Panc1 (cell line): Measurements from ENCODE around the gene SLF2. TPM values are rescaled to one million over a fixed set of nuclear protein-coding genes. Genes with fewer than 3 reads are reported as not detected.

ENCODE experiments used
- ATAC-seq: fragments of 200-7000 bp; cut with Tn5 transposase; 2 replicates; pipeline ENCODE4 v1.9.1; 2020; ENCODE audit warnings: mild to moderate bottlenecking, moderate library complexity
- BruUV-seq: library from RNA; stranded (reverse); fragments of 400-500 nt; replicated peaks from 2 replicates; lab custom pipeline; 2021; lab: Mats Ljungman, UMichigan
- CTCF ChIA-PET: fragments of 300-600 bp; sonication (Branson Sonifier 250); formaldehyde crosslinking; loops from one replicate; lab custom pipeline; 2022; ENCODE audit warnings: antibody characterized with exemption; lab: Charles Lee
- POLR2A ChIA-PET: fragments of 300-600 bp; sonication (Branson Sonifier 250); formaldehyde crosslinking; loops from one replicate; lab custom pipeline; 2022; ENCODE audit warnings: antibody characterized with exemption; lab: Charles Lee
- DNase-seq: peaks from one replicate; pipeline ENCODE4 v3.0.0-alpha.2; 2010; ENCODE audit warnings: low read depth, low spot score
- H3K27ac ChIP-seq: 2 replicates; pipeline ENCODE4 v1.5.1; 2011; ENCODE audit warnings: mild to moderate bottlenecking, low read length, inconsistent platforms
- H3K27me3 ChIP-seq: fragments of 200-500 bp; sonication (Bioruptor generic); 2 replicates; pipeline ENCODE4 v1.6.0; 2014; ENCODE audit warnings: low read length, inconsistent platforms; ENCODE audit not compliant: control insufficient read depth, insufficient read depth
- H3K36me3 ChIP-seq: fragments of 200-500 bp; sonication (Bioruptor generic); 2 replicates; pipeline ENCODE4 v1.5.1; 2014; ENCODE audit warnings: inconsistent platforms, mild to moderate bottlenecking, low read length, moderate library complexity; ENCODE audit not compliant: control insufficient read depth, insufficient read depth
- H3K4me1 ChIP-seq: 2 replicates; pipeline ENCODE4 v1.5.1; 2011; ENCODE audit warnings: inconsistent platforms, mild to moderate bottlenecking, low read length, moderate library complexity; ENCODE audit not compliant: control insufficient read depth, insufficient read depth
- H3K4me3 ChIP-seq, 2 experiments: 2 replicates each; pipeline ENCODE4 v1.5.1; 2011 to 2012; ENCODE audit warnings: low read depth in 2 of 2, low read length in 2 of 2, mild to moderate bottlenecking in 2 of 2, inconsistent platforms in 1 of 2, moderate library complexity in 1 of 2
- H3K9me3 ChIP-seq: fragments of 200-500 bp; sonication (Bioruptor generic); 2 replicates; pipeline ENCODE4 v1.5.1; 2014; ENCODE audit warnings: low read depth, mild to moderate bottlenecking, inconsistent platforms, low read length, moderate library complexity; ENCODE audit not compliant: control insufficient read depth, insufficient read depth
- POLR2AphosphoS5 ChIP-seq: IDR thresholded peaks from 2 replicates; pipeline ENCODE4 v1.6.1; 2012; ENCODE audit warnings: mild to moderate bottlenecking, low read depth, low read length, moderate library complexity
- SIN3A ChIP-seq: IDR thresholded peaks from 2 replicates; pipeline ENCODE4 v1.6.1; 2012; ENCODE audit warnings: low read depth, mild to moderate bottlenecking, low read length, moderate library complexity, borderline replicate concordance; ENCODE audit not compliant: insufficient read depth
- TCF7L2 ChIP-seq: IDR thresholded peaks from 2 replicates; pipeline ENCODE4 v1.6.1; 2011; ENCODE audit warnings: mild to moderate bottlenecking, low read depth, low read length, inconsistent platforms
- in situ Hi-C: cut with HindIII; loops from 2 replicates; pipeline ENCODE4 v1.10.0; 2016; ENCODE audit warnings: low sequenced_read_pairs, low pct_unique_long_range_greater_than_20kb
- intact Hi-C: fragments of 100-400 bp; cut with micrococcal nuclease; formaldehyde crosslinking; loops from one replicate; pipeline ENCODE4 v1.10.0; 2022; ENCODE audit not compliant: unreplicated experiment
- total RNA-seq: library from RNA; stranded (reverse); gene quantifications from one replicate; pipeline ENCODE4 v1.2.1, GENCODE V29; 2021; ENCODE audit not compliant: unreplicated experiment
- TF ChIP-seq, protein P1 (sequence below): fragments of 450-650 bp; IDR thresholded peaks from 2 replicates; pipeline ENCODE4 v1.5.1; 2017; ENCODE audit warnings: mild to moderate bottlenecking
- TF ChIP-seq, protein P2 (sequence below), 2 experiments: IDR thresholded peaks; 2 replicates each; pipeline ENCODE4 v1.6.1; 2011 to 2012; ENCODE audit warnings: low read depth in 2 of 2, control low read depth in 1 of 2, low read length in 1 of 2, mild to moderate bottlenecking in 1 of 2, moderate library complexity in 1 of 2; ENCODE audit not compliant: insufficient read depth in 1 of 2

The SLF2 gene
- total RNA-seq, 1 experiment from 2014 or later = 38.8 TPM

DNA sequence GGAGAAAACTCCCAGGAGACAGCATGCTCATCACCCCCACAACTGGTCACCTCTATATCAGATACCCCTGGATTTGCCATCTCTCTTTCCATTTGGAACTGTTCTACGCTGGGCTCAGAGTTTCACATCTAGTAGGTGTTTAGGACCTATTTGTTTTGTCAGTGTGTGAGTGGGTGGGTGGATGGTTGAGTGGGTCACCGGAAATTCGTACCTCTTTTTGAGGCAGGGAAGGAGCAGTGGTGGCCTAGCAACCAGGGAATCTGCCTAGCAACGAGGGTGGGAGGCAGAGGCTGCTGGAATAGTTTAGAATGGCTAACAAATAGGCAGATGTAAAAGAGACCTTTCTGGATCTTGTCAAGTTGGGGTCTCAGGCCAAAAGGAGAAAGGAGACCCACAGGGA, 23.2 kb upstream of the SLF2 start:
- ChIA-PET CTCF (interaction anchor here (1.0 to 1.3 kb wide), 2 partner anchors 11 to 327 kb away, joined by 3 to 6 read pairs; no protein-coding TSS in a partner anchor), POLR2A (interaction anchor here (0.6 kb wide), 1 partner anchor 354 kb away, joined by 5 read pairs; the partner anchor contains the start of gene HIF1AN)
- Histone ChIP-seq H3K9me3 (no peaks in the 10 kb centered on the region), H3K4me3 (no peak overlapping the region), H3K4me1 (no peaks in the 10 kb centered on the region), H3K36me3 (no peaks in the 10 kb centered on the region), H3K27ac (no peak overlapping the region), H3K27me3 (peaks cover 7% of the 10 kb centered on the region; the same call in 1 of the 2 replicates)
- intact Hi-C loops (no loop called here), in situ Hi-C loops (no loop called here)
- DNase-seq (no peak), ATAC-seq (no peak)
- TF ChIP-seq TCF7L2 = no peak
- TF ChIP-seq, protein P1, sequence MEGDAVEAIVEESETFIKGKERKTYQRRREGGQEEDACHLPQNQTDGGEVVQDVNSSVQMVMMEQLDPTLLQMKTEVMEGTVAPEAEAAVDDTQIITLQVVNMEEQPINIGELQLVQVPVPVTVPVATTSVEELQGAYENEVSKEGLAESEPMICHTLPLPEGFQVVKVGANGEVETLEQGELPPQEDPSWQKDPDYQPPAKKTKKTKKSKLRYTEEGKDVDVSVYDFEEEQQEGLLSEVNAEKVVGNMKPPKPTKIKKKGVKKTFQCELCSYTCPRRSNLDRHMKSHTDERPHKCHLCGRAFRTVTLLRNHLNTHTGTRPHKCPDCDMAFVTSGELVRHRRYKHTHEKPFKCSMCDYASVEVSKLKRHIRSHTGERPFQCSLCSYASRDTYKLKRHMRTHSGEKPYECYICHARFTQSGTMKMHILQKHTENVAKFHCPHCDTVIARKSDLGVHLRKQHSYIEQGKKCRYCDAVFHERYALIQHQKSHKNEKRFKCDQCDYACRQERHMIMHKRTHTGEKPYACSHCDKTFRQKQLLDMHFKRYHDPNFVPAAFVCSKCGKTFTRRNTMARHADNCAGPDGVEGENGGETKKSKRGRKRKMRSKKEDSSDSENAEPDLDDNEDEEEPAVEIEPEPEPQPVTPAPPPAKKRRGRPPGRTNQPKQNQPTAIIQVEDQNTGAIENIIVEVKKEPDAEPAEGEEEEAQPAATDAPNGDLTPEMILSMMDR = no peak
- TF ChIP-seq, protein P2, sequence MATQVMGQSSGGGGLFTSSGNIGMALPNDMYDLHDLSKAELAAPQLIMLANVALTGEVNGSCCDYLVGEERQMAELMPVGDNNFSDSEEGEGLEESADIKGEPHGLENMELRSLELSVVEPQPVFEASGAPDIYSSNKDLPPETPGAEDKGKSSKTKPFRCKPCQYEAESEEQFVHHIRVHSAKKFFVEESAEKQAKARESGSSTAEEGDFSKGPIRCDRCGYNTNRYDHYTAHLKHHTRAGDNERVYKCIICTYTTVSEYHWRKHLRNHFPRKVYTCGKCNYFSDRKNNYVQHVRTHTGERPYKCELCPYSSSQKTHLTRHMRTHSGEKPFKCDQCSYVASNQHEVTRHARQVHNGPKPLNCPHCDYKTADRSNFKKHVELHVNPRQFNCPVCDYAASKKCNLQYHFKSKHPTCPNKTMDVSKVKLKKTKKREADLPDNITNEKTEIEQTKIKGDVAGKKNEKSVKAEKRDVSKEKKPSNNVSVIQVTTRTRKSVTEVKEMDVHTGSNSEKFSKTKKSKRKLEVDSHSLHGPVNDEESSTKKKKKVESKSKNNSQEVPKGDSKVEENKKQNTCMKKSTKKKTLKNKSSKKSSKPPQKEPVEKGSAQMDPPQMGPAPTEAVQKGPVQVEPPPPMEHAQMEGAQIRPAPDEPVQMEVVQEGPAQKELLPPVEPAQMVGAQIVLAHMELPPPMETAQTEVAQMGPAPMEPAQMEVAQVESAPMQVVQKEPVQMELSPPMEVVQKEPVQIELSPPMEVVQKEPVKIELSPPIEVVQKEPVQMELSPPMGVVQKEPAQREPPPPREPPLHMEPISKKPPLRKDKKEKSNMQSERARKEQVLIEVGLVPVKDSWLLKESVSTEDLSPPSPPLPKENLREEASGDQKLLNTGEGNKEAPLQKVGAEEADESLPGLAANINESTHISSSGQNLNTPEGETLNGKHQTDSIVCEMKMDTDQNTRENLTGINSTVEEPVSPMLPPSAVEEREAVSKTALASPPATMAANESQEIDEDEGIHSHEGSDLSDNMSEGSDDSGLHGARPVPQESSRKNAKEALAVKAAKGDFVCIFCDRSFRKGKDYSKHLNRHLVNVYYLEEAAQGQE (IDR thresholded peaks at IDR 0.05; ENCODE audit: insufficient read depth in 1 of 2, low read depth in 2 of 2, low read length in 1 of 2) = no peak
- no peak for TF ChIP-seq SIN3A
- TF ChIP-seq POLR2AphosphoS5 = no peak
- BruUV-seq = no TSS peak

DNA sequence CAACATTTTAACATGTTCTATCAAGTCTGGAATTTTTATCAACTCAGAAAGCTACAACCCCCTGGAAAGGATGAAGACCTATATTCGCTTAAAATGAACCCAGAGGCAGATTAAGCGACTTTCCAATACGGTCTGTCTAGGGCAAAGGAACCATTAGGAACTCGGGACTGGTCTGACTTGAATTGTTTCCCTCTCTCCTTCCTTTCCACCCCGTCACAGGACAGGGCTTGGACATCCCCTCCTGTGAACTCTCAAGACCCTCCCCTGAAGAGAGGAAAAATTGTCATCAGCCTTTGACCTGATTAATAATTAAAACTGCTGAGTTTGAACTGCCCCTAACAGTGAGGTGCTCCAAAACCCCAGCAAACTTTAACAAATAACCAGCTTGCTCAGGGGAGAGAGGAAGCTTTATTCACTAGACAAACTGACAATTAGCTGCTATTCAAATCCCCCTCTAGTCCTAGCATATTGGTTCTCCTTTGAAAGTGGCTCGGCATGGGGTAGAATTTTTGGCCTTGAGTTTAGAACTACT, 22.6 kb upstream of the SLF2 start:
- DNase-seq = no peak
- H3K27ac ChIP-seq = no peak overlapping the region
- H3K4me3 ChIP-seq = no peak overlapping the region
- ATAC-seq = no peak
- no TSS peak for BruUV-seq
- H3K27me3 ChIP-seq = peaks cover 7% of the 10 kb centered on the region; the same call in 1 of the 2 replicates
- H3K4me1 ChIP-seq = no peaks in the 10 kb centered on the region
- TF ChIP-seq, protein P2 (IDR thresholded peaks at IDR 0.05; ENCODE audit: insufficient read depth in 1 of 2, low read depth in 2 of 2, low read length in 1 of 2) = no peak
- H3K9me3 ChIP-seq = no peaks in the 10 kb centered on the region
- ChIA-PET CTCF (interaction anchor here (0.6 to 0.8 kb wide), 2 partner anchors 11 to 12 kb away, joined by 3 read pairs; no protein-coding TSS in a partner anchor), POLR2A (interaction anchor here (0.6 kb wide), 1 partner anchor 354 kb away, joined by 5 read pairs; the partner anchor contains the start of gene HIF1AN)
- intact Hi-C loops (no loop called here), in situ Hi-C loops (no loop called here)
- H3K36me3 ChIP-seq = no peaks in the 10 kb centered on the region
